GM18499 (cell line): ENCODE measurements around the gene TSKU.

Experiments used
- ATAC-seq: cut with Tn5 transposase; IDR thresholded peaks from one replicate; pipeline ENCODE4 v1.9.1; 2021; ENCODE audit warnings: moderate number of reproducible peaks; ENCODE audit not compliant: insufficient read depth, unreplicated experiment

Gene TSKU

DNA sequence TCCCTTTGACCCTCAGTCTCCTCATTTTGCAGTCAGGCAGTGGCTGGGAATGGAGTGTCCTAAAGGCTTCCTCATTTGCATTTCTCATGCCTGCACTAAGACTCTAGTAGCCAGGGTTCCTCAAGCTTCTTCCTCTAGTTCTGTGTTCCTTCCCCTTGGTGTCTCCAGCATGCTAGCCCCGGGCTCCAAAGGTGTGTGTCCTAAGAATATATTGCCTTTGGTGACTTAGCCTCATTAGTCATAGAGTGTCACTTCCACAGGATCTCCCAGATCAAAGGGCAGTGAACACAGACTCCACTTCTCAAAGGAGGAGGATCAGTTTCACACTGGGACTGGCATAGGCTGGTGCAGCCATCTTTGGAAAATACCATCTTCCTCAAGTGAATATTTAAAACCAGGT lies 56.2 kb downstream of the TSKU start:
- ATAC-seq, result no peak

DNA sequence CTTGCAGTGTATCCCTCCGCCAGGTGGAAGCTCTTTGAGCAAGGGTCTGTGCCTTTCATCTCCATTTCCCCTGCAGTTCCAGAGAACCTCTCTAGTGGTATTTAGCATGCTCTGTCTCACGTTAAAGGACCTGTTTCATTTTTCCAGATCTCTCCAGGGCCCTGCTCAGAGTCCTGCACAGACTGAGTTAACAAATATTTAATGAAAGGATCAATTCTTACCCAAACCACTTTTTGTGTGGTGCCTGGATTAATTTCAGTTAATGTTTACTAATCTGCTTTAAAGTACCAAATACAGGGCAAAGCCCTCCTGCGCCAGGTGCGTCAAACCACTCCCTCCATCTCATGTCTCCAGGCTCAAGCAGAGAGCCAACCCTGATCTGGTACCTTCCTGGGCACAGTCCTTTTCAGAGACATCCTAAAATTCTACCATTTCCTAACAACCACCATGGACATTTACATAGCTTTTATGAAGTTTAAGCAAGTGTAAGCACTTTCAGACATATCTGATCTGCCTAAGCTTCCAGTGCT lies 58.8 kb downstream of the TSKU start:
- no peak for ATAC-seq

DNA sequence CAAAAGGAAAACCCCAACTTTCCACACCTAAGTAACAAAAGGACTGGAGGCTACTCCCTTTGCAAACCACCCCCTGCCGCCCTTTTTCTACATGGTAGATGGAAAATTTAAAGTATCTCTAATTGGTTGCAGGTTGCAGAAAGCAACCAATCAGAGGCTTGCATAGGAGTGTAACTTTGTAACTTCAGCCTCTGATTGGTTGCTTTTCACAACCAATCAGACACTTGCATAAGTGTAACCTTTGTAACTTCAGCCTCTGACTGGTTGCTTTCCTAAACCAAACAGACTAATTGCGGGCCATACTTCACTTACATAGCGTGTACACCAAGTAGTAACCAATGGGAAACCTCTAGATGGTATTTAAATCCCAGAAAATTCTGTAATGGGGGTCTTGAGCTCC lies 60.8 kb downstream of the TSKU start:
- ATAC-seq, result no peak

DNA sequence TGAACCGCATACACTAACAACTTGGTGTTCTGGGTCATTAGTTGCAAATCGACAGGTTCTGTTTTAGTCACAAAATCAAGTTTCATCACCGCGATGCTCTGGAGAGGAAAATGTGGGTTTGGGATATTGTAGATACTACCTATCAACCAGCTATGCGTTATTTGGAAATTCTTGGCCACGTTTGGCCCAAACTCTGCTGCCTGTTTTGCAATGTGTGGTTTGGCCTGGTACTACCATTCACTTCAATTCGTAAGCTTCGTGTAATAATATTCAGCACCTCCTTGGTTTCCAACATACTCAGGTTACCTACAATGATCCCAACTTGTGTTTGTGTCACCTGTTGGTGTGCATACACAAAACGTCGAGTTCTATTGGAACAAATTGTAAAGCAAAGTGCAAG lies 61.4 kb downstream of the TSKU start:
- no peak for ATAC-seq

DNA sequence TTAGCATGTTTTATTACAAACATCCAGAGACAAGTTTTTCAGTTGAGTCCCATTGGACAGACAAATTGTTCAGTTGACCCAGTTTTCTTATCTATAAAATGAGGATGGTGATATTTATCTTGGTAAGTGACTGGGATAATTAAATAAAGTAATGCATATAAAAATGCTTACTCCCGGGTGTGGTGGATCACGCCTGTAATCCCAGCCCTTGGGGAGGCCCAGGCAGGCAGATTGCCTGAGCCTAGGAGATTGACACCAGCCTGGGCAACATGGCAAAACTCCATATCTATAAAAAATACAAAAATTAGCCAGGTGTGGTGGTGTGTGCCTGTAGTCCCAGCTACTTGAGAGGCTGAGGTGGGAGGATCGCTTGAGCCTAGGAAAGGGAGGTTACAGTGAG lies 61.9 kb downstream of the TSKU start:
- ATAC-seq, result no peak

DNA sequence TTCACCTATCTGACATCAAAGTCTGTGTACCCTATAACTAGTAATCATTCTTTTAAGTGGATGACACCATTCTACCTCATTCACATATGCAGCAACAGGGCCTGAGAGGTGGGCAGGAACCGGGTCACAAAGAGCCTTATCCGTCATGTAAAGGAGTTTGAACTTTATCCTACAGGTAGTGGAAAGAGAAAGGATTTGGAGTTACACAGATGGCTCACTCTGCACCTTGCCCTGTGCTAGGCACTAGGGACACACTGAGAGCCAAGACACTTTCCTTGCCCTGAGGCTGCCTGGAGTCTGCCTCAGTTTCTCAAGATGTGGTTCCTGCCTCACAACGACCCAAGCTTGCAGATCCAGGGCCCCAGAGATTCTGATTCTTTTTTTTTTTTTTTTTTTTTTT lies 63.3 kb downstream of the TSKU start:
- ATAC-seq, result no peak
